ENCODE data around the gene SVIL.
"Not testable (repeated sequence)": the region's sequence is repeated elsewhere in the genome, so short reads cannot be mapped to it uniquely, and the experiment has no call there.

SVIL gene

GRCh38 chr10:29451946-29452345 is 182.8 kb downstream of the SVIL start:
- no peak overlapping the region for H3K4me3 ChIP-seq (ENCODE audit: low read depth, low read length)
- DNase-seq (ENCODE audit: low read depth), result no peak
- no peak for TF ChIP-seq CTCF (conservative IDR thresholded peaks at IDR 0.05; ENCODE audit: low read depth, low read length)

- no peak for TF ChIP-seq CTCF (conservative IDR thresholded peaks at IDR 0.05; ENCODE audit: low read depth, low read length)
- no peak for DNase-seq (ENCODE audit: low read depth)
- no peak overlapping the region for H3K4me3 ChIP-seq (ENCODE audit: low read depth, low read length)
These were observed 184.4 kb downstream of the SVIL start for GRCh38 chr10:29450405-29450804.

DNA sequence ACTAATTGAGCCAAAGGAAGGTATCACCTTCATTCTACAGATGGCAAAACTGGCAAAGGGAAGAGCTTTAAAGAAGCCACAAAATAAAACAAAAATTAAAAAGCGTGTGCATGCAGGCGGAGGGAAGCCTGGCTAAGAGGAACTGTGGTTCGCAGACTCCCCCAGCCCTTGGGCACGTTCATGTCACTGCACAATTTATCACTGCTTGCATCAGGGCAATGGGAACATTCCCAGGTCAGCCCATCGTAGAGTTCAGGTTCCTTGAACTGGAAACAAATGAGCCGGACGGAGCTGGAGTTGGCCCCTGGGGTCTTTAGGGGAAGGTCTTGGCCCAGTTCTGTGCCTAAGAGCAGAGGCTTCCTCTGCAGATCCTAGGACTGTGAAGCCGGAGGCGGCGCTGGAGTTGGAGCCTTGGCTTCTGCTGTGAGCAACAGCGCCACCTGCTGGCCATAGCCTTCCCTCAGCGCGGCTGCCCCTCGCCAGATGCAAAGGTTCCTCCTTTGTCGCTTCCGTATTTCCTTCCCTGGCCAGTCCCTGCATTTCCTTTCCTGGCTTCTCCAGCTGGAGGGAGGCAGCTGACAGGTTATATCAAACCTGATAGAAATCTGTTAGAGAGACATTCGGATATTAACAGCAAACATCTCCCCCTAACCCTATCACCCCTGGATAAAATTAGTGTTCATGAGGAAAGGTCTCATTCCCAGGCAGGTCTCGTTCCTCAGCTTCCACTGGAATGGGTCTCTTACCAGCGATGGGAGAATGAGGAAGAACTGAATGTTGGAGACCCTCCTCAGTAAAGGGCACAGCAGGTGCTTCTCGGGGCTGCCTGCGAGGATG is 185.8 kb downstream of the SVIL start:
- TF ChIP-seq CTCF (conservative IDR thresholded peaks at IDR 0.05; ENCODE audit: low read depth, low read length), result peak; percentile 64
- H3K4me3 ChIP-seq (ENCODE audit: low read depth, low read length), result not testable (repeated sequence)

DNA sequence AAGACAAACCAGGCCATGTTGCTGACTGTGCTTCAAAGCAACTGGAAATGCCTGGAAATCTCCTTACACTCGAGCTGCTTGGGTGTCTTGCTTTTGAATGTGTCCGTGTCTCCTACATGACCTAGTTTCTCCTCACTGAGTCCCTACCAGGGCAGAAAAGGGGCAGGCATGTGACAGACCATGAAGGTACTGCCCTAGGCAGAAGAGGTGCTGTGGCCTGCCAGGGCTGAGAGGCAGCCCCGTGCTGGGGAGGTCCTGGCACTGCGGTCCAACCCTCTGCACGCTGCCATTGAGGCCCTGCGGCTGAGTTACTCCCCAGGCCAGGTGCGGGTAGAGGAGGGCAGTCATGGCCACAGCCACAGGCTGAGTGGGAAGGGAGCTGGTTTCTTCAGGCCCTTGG is 186.6 kb downstream of the SVIL start:
- no peak overlapping the region for H3K4me3 ChIP-seq (ENCODE audit: low read depth, low read length)
- no peak for TF ChIP-seq CTCF (conservative IDR thresholded peaks at IDR 0.05; ENCODE audit: low read depth, low read length)
- DNase-seq (ENCODE audit: low read depth), result no peak

More for the DNA sequence above, 185.8 kb downstream of the SVIL start:
- peak; percentile 80 for DNase-seq (ENCODE audit: low read depth)

GRCh38 chr10:29446327-29446726 is 188.4 kb downstream of the SVIL start:
- H3K4me3 ChIP-seq (ENCODE audit: low read depth, low read length), result no peak overlapping the region
- peak; percentile 56 for DNase-seq (ENCODE audit: low read depth)
- no peak for TF ChIP-seq CTCF (conservative IDR thresholded peaks at IDR 0.05; ENCODE audit: low read depth, low read length)

GRCh38 chr10:29443745-29444523 is 190.8 kb downstream of the SVIL start:
- no peak overlapping the region for H3K4me3 ChIP-seq (ENCODE audit: low read depth, low read length)
- DNase-seq (ENCODE audit: low read depth), result peak; percentile 44
- no peak for TF ChIP-seq CTCF (conservative IDR thresholded peaks at IDR 0.05; ENCODE audit: low read depth, low read length)
